Ishikawa (cell line): ENCODE measurements around the gene ALDH1L1.

Experiments used
- CEBPB ChIP-seq: IDR thresholded peaks from 2 replicates; pipeline ENCODE4 v1.6.1; 2012
- CREB1 ChIP-seq: IDR thresholded peaks from 2 replicates; pipeline ENCODE4 v1.6.1; 2012; ENCODE audit warnings: low read depth
- EGR1 ChIP-seq: IDR thresholded peaks from 2 replicates; pipeline ENCODE4 v1.6.1; 2012
- EP300 ChIP-seq: IDR thresholded peaks from 2 replicates; pipeline ENCODE4 v1.6.1; 2012; ENCODE audit warnings: borderline replicate concordance
- FOXM1 ChIP-seq: IDR thresholded peaks from 2 replicates; pipeline ENCODE4 v1.6.1; 2012; ENCODE audit warnings: low read depth, borderline replicate concordance
- NFIC ChIP-seq: IDR thresholded peaks from 2 replicates; pipeline ENCODE4 v1.6.1; 2012
- RAD21 ChIP-seq: IDR thresholded peaks from 2 replicates; pipeline ENCODE4 v1.6.1; 2012; ENCODE audit warnings: low read depth
- REST ChIP-seq: IDR thresholded peaks from 2 replicates; pipeline ENCODE4 v1.6.1; 2012; ENCODE audit warnings: low read depth, mild to moderate bottlenecking
- TAF1 ChIP-seq: IDR thresholded peaks from 2 replicates; pipeline ENCODE4 v1.6.1; 2012; ENCODE audit warnings: low read depth, mild to moderate bottlenecking
- TCF12 ChIP-seq: IDR thresholded peaks from 2 replicates; pipeline ENCODE4 v1.6.1; 2012; ENCODE audit warnings: low read depth
- TEAD4 ChIP-seq: IDR thresholded peaks from 2 replicates; pipeline ENCODE4 v1.6.1; 2012
- YY1 ChIP-seq: IDR thresholded peaks from 2 replicates; pipeline ENCODE4 v1.6.1; 2012; ENCODE audit warnings: low read depth
- ZBTB7A ChIP-seq: IDR thresholded peaks from 2 replicates; pipeline ENCODE4 v1.6.1; 2012; ENCODE audit warnings: low read depth
- TF ChIP-seq, protein P1 (sequence below): IDR thresholded peaks from 2 replicates; pipeline ENCODE4 v1.6.1; 2012

GRCh38 chr3:126197854-126198584 is 17.6 kb upstream of the ALDH1L1 start:
- TF ChIP-seq, protein P1, sequence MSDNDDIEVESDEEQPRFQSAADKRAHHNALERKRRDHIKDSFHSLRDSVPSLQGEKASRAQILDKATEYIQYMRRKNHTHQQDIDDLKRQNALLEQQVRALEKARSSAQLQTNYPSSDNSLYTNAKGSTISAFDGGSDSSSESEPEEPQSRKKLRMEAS, result no peak
- TF ChIP-seq TCF12, result no peak
- no peak for TF ChIP-seq REST
- no peak for TF ChIP-seq TAF1
- TF ChIP-seq CEBPB, result no peak
- TF ChIP-seq CREB1, result no peak
- TF ChIP-seq RAD21, result peak; percentile 78
- TF ChIP-seq YY1, result no peak
- no peak for TF ChIP-seq EGR1
- no peak for TF ChIP-seq EP300
- TF ChIP-seq FOXM1, result no peak
- TF ChIP-seq TEAD4, result no peak
- TF ChIP-seq NFIC, result no peak
- no peak for TF ChIP-seq ZBTB7A
